ENCODE measurements around the gene MACROD2. TPM values are rescaled to one million over a fixed set of nuclear protein-coding genes. Genes with fewer than 3 reads are reported as not detected.

The MACROD2 gene
- total and polyA plus RNA-seq, 2 donors (not counting 1 experiment from before 2014, with no cell fraction given) = 5.3 to 6.7 TPM

- POLR2A ChIA-PET = no interaction called here
- TF ChIP-seq CTCF (IDR thresholded peaks at IDR 0.05) (no peak), EZH2 (IDR thresholded peaks at IDR 0.05; ENCODE audit: borderline replicate concordance, insufficient read depth, low read depth, low read length, poor library complexity, severe bottlenecking) (no peak)
- no peak overlapping the region for H3K27ac ChIP-seq (ENCODE audit: low read length in 2 of 2)
- no peak overlapping the region for H3K9ac ChIP-seq (ENCODE audit: low read length)
- no peaks in the 10 kb centered on the region for H3K9me3 ChIP-seq (ENCODE audit: control extremely low read depth in 1 of 3, control insufficient read depth in 2 of 3, insufficient read depth in 1 of 3, low read length in 2 of 3)
- H3K27me3 Mint-ChIP-seq = peaks cover 11% of the 10 kb centered on the region
- no peak overlapping the region for H3K27ac Mint-ChIP-seq
- H3K79me2 ChIP-seq (ENCODE audit: control insufficient read depth, insufficient read depth, low read length) = no peaks in the 10 kb centered on the region
- H3K4me3 Mint-ChIP-seq = no peak overlapping the region
- no peak for ATAC-seq (ENCODE audit: low read depth)
- CTCF ChIA-PET = no interaction called here
- no peaks in the 10 kb centered on the region for H3K9me3 Mint-ChIP-seq (ENCODE audit: insufficient read depth)
- DNase-seq = no peak
- no peaks in the 10 kb centered on the region for H3K36me3 ChIP-seq (replicated peaks in 1 of 2; ENCODE audit: control extremely low read depth in 1 of 2, control insufficient read depth in 1 of 2, extremely low read depth in 1 of 2, insufficient read depth in 2 of 2, low read length in 1 of 2)
- no peaks in the 10 kb centered on the region for H4K20me1 ChIP-seq (ENCODE audit: control insufficient read depth, insufficient read depth, low read length, poor library complexity, severe bottlenecking)
- H2AFZ ChIP-seq (ENCODE audit: insufficient read depth, low read depth, low read length, poor library complexity, severe bottlenecking) = no peak overlapping the region
- H3K4me1 ChIP-seq (ENCODE audit: control insufficient read depth in 2 of 2, insufficient read depth in 2 of 2, low read length in 2 of 2) = no peaks in the 10 kb centered on the region
- H3K4me1 Mint-ChIP-seq = peaks cover 2% of the 10 kb centered on the region
- H3K27me3 ChIP-seq (replicated peaks in 1 of 4; ENCODE audit: control extremely low read depth in 1 of 4, control insufficient read depth in 3 of 4, insufficient read depth in 4 of 4, low read length in 3 of 4) = no peaks in the 10 kb centered on the region
- H3K4me3 ChIP-seq (ENCODE audit: control extremely low read depth in 1 of 5, extremely low read depth in 1 of 5, insufficient read depth in 1 of 5, low read depth in 2 of 5, low read length in 4 of 5) = no peak overlapping the region
- no peak overlapping the region for H3K4me2 ChIP-seq (replicated peaks; ENCODE audit: low read depth, low read length, poor library complexity, severe bottlenecking)
- intact Hi-C loops (cut with micrococcal nuclease) = no loop called here
Measured at GRCh38 chr20:14859627-14860026, 864.3 kb downstream of the MACROD2 start.

GRCh38 chr20:14860410-14860814 is 865.1 kb downstream of the MACROD2 start:
- H3K4me1 Mint-ChIP-seq = peaks cover 2% of the 10 kb centered on the region
- TF ChIP-seq EZH2 (IDR thresholded peaks at IDR 0.05; ENCODE audit: borderline replicate concordance, insufficient read depth, low read depth, low read length, poor library complexity, severe bottlenecking) = no peak
- TF ChIP-seq CTCF (IDR thresholded peaks at IDR 0.05) = no peak
- H3K4me3 ChIP-seq (ENCODE audit: control extremely low read depth in 1 of 5, extremely low read depth in 1 of 5, insufficient read depth in 1 of 5, low read depth in 2 of 5, low read length in 4 of 5) = no peak overlapping the region
- H3K4me1 ChIP-seq (ENCODE audit: control insufficient read depth in 2 of 2, insufficient read depth in 2 of 2, low read length in 2 of 2) = no peaks in the 10 kb centered on the region
- H3K4me2 ChIP-seq (replicated peaks; ENCODE audit: low read depth, low read length, poor library complexity, severe bottlenecking) = no peak overlapping the region
- H3K27me3 Mint-ChIP-seq = peaks cover 9% of the 10 kb centered on the region
- WGBS (ENCODE audit: insufficient coverage) = 34% methylated on average over 3 of the region's 4 CpGs
- ATAC-seq (ENCODE audit: low read depth) (no peak), DNase-seq (no peak)
- no peaks in the 10 kb centered on the region for H3K36me3 ChIP-seq (replicated peaks in 1 of 2; ENCODE audit: control extremely low read depth in 1 of 2, control insufficient read depth in 1 of 2, extremely low read depth in 1 of 2, insufficient read depth in 2 of 2, low read length in 1 of 2)
- H3K9ac ChIP-seq (ENCODE audit: low read length) = no peak overlapping the region
- POLR2A ChIA-PET = no interaction called here
- no peak overlapping the region for H3K27ac ChIP-seq (ENCODE audit: low read length in 2 of 2)
- intact Hi-C loops (cut with micrococcal nuclease) = no loop called here
- H3K27me3 ChIP-seq (replicated peaks in 1 of 4; ENCODE audit: control extremely low read depth in 1 of 4, control insufficient read depth in 3 of 4, insufficient read depth in 4 of 4, low read length in 3 of 4) = no peaks in the 10 kb centered on the region
- H3K4me3 Mint-ChIP-seq = no peak overlapping the region
- H3K9me3 ChIP-seq (ENCODE audit: control extremely low read depth in 1 of 3, control insufficient read depth in 2 of 3, insufficient read depth in 1 of 3, low read length in 2 of 3) = no peaks in the 10 kb centered on the region
- no peak overlapping the region for H3K27ac Mint-ChIP-seq
- CTCF ChIA-PET = no interaction called here
- no peaks in the 10 kb centered on the region for H3K9me3 Mint-ChIP-seq (ENCODE audit: insufficient read depth)
- no peaks in the 10 kb centered on the region for H4K20me1 ChIP-seq (ENCODE audit: control insufficient read depth, insufficient read depth, low read length, poor library complexity, severe bottlenecking)
- H2AFZ ChIP-seq (ENCODE audit: insufficient read depth, low read depth, low read length, poor library complexity, severe bottlenecking) = no peak overlapping the region
- H3K79me2 ChIP-seq (ENCODE audit: control insufficient read depth, insufficient read depth, low read length) = no peaks in the 10 kb centered on the region
